Liver (tissue), 9 donors: ENCODE measurements around the gene RAB44. TPM values are rescaled to one million over a fixed set of nuclear protein-coding genes. Genes with fewer than 3 reads are reported as not detected.

ENCODE experiments used
- DNase-seq: peaks from one replicate; pipeline ENCODE4 v3.0.0-alpha.2; 2017; ENCODE audit warnings: low spot score
- H3K27ac ChIP-seq, 2 donors: one replicate each; pipeline ENCODE4 v1.7.0; 2013; ENCODE audit warnings: inconsistent platforms in 2 of 2, low read length in 2 of 2, control low read depth in 1 of 2, low read depth in 1 of 2, mild to moderate bottlenecking in 1 of 2
- H3K27me3 ChIP-seq, 4 donors: one replicate each; pipeline versions ENCODE4 v1.6.1 to v1.7.0; 2013; ENCODE audit warnings: low read length in 3 of 4, inconsistent platforms in 1 of 4, mild to moderate bottlenecking in 1 of 4, moderate library complexity in 1 of 4; ENCODE audit not compliant: control insufficient read depth in 4 of 4, insufficient read depth in 4 of 4
- H3K36me3 ChIP-seq, 4 donors: one replicate each; pipeline versions ENCODE4 v1.6.1 to v1.7.0; 2013; ENCODE audit warnings: low read length in 3 of 4, mild to moderate bottlenecking in 3 of 4, low read depth in 1 of 4, moderate library complexity in 1 of 4; ENCODE audit not compliant: control insufficient read depth in 4 of 4, insufficient read depth in 3 of 4
- H3K4me1 ChIP-seq, 4 donors: one replicate each; pipeline versions ENCODE4 v1.6.1 to v1.7.0; 2013; ENCODE audit warnings: low read length in 3 of 4, mild to moderate bottlenecking in 3 of 4, moderate library complexity in 1 of 4; ENCODE audit not compliant: control insufficient read depth in 4 of 4, insufficient read depth in 4 of 4
- H3K4me3 ChIP-seq, 3 donors: one replicate each; pipeline versions ENCODE4 v1.6.1 to v1.7.0; 2013; ENCODE audit warnings: low read length in 3 of 3, control low read depth in 1 of 3, low read depth in 1 of 3, mild to moderate bottlenecking in 1 of 3
- H3K9ac ChIP-seq, 2 donors: one replicate each; pipeline ENCODE4 v1.7.0; 2013; ENCODE audit warnings: low read length in 2 of 2, mild to moderate bottlenecking in 2 of 2, moderate library complexity in 2 of 2, control low read depth in 1 of 2, low read depth in 1 of 2
- H3K9me3 ChIP-seq, 4 donors: one replicate each; pipeline versions ENCODE4 v1.6.1 to v1.7.0; 2013; ENCODE audit warnings: low read length in 3 of 4; ENCODE audit not compliant: control insufficient read depth in 4 of 4
- EGR1 ChIP-seq, 2 donors: IDR thresholded peaks; 2 replicates each; pipeline ENCODE4 v1.6.1; 2016 to 2018; ENCODE audit warnings: antibody characterized with exemption in 2 of 2, low read depth in 2 of 2
- FOXA1 ChIP-seq: IDR thresholded peaks from 2 replicates; pipeline ENCODE4 v1.6.1; 2016; ENCODE audit warnings: antibody characterized with exemption
- FOXA2 ChIP-seq: IDR thresholded peaks from 2 replicates; pipeline ENCODE4 v1.6.1; 2016; ENCODE audit warnings: antibody characterized with exemption
- GABPA ChIP-seq, 2 donors: IDR thresholded peaks in 1 of 2; conservative IDR thresholded peaks in 1 of 2; 2 replicates each; pipeline ENCODE4 v1.6.1; 2016; ENCODE audit warnings: antibody characterized with exemption in 2 of 2, mild to moderate bottlenecking in 1 of 2, moderate library complexity in 1 of 2
- HNF4G ChIP-seq: IDR thresholded peaks from 2 replicates; pipeline ENCODE4 v1.6.1; 2016; ENCODE audit warnings: antibody characterized with exemption
- NR2F2 ChIP-seq: IDR thresholded peaks from 2 replicates; pipeline ENCODE4 v1.6.1; 2016; ENCODE audit warnings: antibody characterized with exemption
- RAD21 ChIP-seq, 2 donors: IDR thresholded peaks; 2 replicates each; pipeline ENCODE4 v1.6.1; 2016; ENCODE audit warnings: antibody characterized with exemption in 2 of 2, mild to moderate bottlenecking in 2 of 2
- RXRA ChIP-seq, 2 donors: IDR thresholded peaks; 2 replicates each; pipeline ENCODE4 v1.6.1; 2017 to 2018; ENCODE audit warnings: antibody characterized with exemption in 2 of 2, mild to moderate bottlenecking in 1 of 2
- SP1 ChIP-seq: IDR thresholded peaks from 2 replicates; pipeline ENCODE4 v1.6.1; 2018; ENCODE audit warnings: antibody characterized with exemption, mild to moderate bottlenecking
- TAF1 ChIP-seq: conservative IDR thresholded peaks from 2 replicates; pipeline ENCODE4 v1.6.1; 2016; ENCODE audit warnings: antibody characterized with exemption, mild to moderate bottlenecking
- YY1 ChIP-seq: IDR thresholded peaks from 2 replicates; pipeline ENCODE4 v1.6.1; 2016; ENCODE audit warnings: antibody characterized with exemption, mild to moderate bottlenecking
- WGBS: extraction: QIAGEN DNeasy Blood & Tissue Kit; methylation state at CpG from one replicate; pipeline ENCODE4 v1.1.7; 2013; 5-methylcytosine and 5-hydroxymethylcytosine counted together
- polyA plus RNA-seq, 2 donors: library from polyadenylated mRNA; stranded (reverse) in 1 of 2; unstranded in 1 of 2; fragments of 200-250 nt in 1 of 2; fragments of >200 nt in 1 of 2; fragmentation: Nextera tagmentation in 1 of 2; extraction: Ambion mirVana in 1 of 2; gene quantifications; one replicate each; pipeline versions ENCODE4 v1.2.1 to v1.2.3, GENCODE V29; 2013 to 2015
- total RNA-seq, 2 donors: library from RNA; depleted of rRNA; stranded (reverse); fragments of >200 nt; gene quantifications; one replicate each; pipeline ENCODE4 v1.2.3, GENCODE V29; 2014
- TF ChIP-seq, protein P1 (sequence below): fragments of 150-350 bp; IDR thresholded peaks from 2 replicates; pipeline ENCODE4 v1.5.1; 2017; ENCODE audit warnings: improper control_type of control experiment, low read depth, low read length; ENCODE audit not compliant: missing input control
- TF ChIP-seq, protein P2 (sequence below): IDR thresholded peaks from 2 replicates; pipeline ENCODE4 v1.6.1; 2016; ENCODE audit warnings: antibody characterized with exemption
- TF ChIP-seq, protein P3 (sequence below): IDR thresholded peaks from 2 replicates; pipeline ENCODE4 v1.6.1; 2016; ENCODE audit warnings: antibody characterized with exemption
- TF ChIP-seq, protein P4 (sequence below): IDR thresholded peaks from 2 replicates; pipeline ENCODE4 v1.6.1; 2016; ENCODE audit warnings: antibody characterized with exemption
- TF ChIP-seq, protein P5 (sequence below): IDR thresholded peaks from 2 replicates; pipeline ENCODE4 v1.6.1; 2016; ENCODE audit warnings: antibody characterized with exemption, mild to moderate bottlenecking
- donor health status: healthy.
- donor health status: healthy.
- donor health status: healthy.
- donor health status: healthy.
- donor health status: healthy.

The RAB44 gene
- total and polyA plus RNA-seq, 4 donors, result 0.02 to 1.3 (median 0.08) TPM; not detected in 1

DNA sequence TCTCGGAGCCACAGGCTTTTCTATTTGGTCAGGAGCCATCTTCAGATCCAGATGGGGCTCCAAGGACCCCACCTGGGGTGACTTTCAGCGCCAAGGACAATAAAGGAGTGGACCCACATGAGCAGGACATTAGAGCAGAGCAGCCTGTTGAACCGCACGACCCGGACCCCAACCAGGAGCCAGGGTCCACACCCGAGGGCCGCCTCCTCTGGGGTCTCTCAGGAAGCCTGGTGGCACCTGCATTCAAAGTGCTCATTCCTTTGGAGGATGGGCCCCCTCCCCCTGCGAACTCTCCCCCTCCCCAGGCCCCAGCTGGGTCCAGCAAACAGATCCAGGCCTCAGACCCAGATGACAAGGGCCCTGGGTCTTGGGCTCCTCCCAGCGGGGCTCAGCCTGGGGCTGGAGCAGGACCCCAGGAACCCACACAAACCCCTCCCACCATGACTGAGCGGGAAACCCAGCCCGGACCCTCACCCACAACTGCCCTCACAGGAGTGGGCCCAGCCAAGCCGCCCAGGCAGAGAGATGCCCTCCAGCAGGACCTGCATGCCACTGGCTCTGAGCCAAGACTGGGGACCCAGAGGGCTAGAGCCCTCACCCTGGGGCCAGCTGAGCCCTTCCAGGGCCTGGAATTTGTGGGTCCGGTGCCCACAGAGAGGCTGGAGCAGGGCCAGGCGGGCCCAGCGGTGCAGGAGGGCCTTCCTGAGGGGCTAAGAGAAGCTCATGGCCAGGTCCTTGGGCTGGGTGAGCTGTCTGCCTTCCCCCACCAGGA is 23.9 kb downstream of the RAB44 start:
- Histone ChIP-seq H3K9me3 (no peaks in the 10 kb centered on the region), H3K27me3 (no peaks in the 10 kb centered on the region), H3K27ac (no peak overlapping the region), H3K36me3 (no peaks in the 10 kb centered on the region), H3K4me3 (no peak overlapping the region), H3K9ac (no peak overlapping the region), H3K4me1 (no peaks in the 10 kb centered on the region)
- no peak for DNase-seq
- WGBS, result 87% methylated on average over 15 of the region's 15 CpGs
- TF ChIP-seq RXRA (IDR thresholded peaks at IDR 0.05) (no peak), TAF1 (no peak), HNF4G (no peak), FOXA1 (no peak), GABPA (IDR thresholded peaks at IDR 0.05 in 1 of 2, conservative IDR thresholded peaks at IDR 0.05 in 1 of 2) (no peak), NR2F2 (no peak), FOXA2 (no peak), RAD21 (IDR thresholded peaks at IDR 0.05) (no peak), YY1 (no peak)
- TF ChIP-seq, protein P1, sequence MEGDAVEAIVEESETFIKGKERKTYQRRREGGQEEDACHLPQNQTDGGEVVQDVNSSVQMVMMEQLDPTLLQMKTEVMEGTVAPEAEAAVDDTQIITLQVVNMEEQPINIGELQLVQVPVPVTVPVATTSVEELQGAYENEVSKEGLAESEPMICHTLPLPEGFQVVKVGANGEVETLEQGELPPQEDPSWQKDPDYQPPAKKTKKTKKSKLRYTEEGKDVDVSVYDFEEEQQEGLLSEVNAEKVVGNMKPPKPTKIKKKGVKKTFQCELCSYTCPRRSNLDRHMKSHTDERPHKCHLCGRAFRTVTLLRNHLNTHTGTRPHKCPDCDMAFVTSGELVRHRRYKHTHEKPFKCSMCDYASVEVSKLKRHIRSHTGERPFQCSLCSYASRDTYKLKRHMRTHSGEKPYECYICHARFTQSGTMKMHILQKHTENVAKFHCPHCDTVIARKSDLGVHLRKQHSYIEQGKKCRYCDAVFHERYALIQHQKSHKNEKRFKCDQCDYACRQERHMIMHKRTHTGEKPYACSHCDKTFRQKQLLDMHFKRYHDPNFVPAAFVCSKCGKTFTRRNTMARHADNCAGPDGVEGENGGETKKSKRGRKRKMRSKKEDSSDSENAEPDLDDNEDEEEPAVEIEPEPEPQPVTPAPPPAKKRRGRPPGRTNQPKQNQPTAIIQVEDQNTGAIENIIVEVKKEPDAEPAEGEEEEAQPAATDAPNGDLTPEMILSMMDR, result no peak
- TF ChIP-seq, protein P2, sequence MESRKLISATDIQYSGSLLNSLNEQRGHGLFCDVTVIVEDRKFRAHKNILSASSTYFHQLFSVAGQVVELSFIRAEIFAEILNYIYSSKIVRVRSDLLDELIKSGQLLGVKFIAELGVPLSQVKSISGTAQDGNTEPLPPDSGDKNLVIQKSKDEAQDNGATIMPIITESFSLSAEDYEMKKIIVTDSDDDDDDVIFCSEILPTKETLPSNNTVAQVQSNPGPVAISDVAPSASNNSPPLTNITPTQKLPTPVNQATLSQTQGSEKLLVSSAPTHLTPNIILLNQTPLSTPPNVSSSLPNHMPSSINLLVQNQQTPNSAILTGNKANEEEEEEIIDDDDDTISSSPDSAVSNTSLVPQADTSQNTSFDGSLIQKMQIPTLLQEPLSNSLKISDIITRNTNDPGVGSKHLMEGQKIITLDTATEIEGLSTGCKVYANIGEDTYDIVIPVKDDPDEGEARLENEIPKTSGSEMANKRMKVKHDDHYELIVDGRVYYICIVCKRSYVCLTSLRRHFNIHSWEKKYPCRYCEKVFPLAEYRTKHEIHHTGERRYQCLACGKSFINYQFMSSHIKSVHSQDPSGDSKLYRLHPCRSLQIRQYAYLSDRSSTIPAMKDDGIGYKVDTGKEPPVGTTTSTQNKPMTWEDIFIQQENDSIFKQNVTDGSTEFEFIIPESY, result no peak
- TF ChIP-seq, protein P3, sequence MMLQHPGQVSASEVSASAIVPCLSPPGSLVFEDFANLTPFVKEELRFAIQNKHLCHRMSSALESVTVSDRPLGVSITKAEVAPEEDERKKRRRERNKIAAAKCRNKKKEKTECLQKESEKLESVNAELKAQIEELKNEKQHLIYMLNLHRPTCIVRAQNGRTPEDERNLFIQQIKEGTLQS, result no peak

DNA sequence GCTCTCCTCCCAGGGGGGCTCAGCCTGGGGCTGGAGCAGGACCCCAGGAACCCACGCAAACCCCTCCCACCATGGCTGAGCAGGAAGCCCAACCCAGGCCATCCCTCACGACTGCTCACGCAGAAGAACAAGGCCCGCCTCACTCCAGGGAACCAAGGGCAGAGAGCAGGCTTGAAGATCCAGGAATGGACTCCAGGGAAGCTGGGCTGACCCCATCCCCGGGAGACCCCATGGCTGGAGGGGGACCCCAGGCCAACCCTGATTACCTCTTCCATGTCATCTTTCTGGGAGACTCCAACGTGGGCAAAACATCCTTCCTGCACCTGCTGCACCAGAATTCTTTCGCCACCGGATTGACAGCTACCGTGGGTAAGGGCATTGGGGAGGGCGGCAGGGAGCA is 24.7 kb downstream of the RAB44 start:
- no peaks in the 10 kb centered on the region for H3K9me3 ChIP-seq
- no peak for DNase-seq

More for the DNA sequence above, 24.7 kb downstream of the RAB44 start:
- WGBS, result 93% methylated on average over 10 of the region's 10 CpGs
- no peak overlapping the region for H3K4me3 ChIP-seq
- H3K27me3 ChIP-seq, result no peaks in the 10 kb centered on the region
- no peaks in the 10 kb centered on the region for H3K36me3 ChIP-seq
- TF ChIP-seq FOXA1, result no peak
- TF ChIP-seq NR2F2, result no peak
- TF ChIP-seq, protein P3, result no peak
- TF ChIP-seq, protein P2, result no peak
- TF ChIP-seq FOXA2, result no peak
- TF ChIP-seq EGR1 (IDR thresholded peaks at IDR 0.05; ENCODE audit: low read depth in 2 of 2), result no peak
- TF ChIP-seq GABPA (IDR thresholded peaks at IDR 0.05 in 1 of 2, conservative IDR thresholded peaks at IDR 0.05 in 1 of 2), result no peak
- TF ChIP-seq SP1, result no peak
- TF ChIP-seq, protein P4, sequence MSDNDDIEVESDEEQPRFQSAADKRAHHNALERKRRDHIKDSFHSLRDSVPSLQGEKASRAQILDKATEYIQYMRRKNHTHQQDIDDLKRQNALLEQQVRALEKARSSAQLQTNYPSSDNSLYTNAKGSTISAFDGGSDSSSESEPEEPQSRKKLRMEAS, result no peak
- TF ChIP-seq, protein P5, sequence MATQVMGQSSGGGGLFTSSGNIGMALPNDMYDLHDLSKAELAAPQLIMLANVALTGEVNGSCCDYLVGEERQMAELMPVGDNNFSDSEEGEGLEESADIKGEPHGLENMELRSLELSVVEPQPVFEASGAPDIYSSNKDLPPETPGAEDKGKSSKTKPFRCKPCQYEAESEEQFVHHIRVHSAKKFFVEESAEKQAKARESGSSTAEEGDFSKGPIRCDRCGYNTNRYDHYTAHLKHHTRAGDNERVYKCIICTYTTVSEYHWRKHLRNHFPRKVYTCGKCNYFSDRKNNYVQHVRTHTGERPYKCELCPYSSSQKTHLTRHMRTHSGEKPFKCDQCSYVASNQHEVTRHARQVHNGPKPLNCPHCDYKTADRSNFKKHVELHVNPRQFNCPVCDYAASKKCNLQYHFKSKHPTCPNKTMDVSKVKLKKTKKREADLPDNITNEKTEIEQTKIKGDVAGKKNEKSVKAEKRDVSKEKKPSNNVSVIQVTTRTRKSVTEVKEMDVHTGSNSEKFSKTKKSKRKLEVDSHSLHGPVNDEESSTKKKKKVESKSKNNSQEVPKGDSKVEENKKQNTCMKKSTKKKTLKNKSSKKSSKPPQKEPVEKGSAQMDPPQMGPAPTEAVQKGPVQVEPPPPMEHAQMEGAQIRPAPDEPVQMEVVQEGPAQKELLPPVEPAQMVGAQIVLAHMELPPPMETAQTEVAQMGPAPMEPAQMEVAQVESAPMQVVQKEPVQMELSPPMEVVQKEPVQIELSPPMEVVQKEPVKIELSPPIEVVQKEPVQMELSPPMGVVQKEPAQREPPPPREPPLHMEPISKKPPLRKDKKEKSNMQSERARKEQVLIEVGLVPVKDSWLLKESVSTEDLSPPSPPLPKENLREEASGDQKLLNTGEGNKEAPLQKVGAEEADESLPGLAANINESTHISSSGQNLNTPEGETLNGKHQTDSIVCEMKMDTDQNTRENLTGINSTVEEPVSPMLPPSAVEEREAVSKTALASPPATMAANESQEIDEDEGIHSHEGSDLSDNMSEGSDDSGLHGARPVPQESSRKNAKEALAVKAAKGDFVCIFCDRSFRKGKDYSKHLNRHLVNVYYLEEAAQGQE, result no peak
- H3K27ac ChIP-seq, result no peak overlapping the region
- no peak overlapping the region for H3K9ac ChIP-seq
- no peaks in the 10 kb centered on the region for H3K4me1 ChIP-seq
